GM21619 (cell line): Measurements from ENCODE around the gene STPG3.
A peak's percentile ranks its signal among the peaks of the same experiment; 100 is the strongest.

Source experiments
- ATAC-seq: cut with Tn5 transposase; IDR thresholded peaks from one replicate; pipeline ENCODE4 v1.9.1; 2021; ENCODE audit not compliant: unreplicated experiment

Gene STPG3

DNA sequence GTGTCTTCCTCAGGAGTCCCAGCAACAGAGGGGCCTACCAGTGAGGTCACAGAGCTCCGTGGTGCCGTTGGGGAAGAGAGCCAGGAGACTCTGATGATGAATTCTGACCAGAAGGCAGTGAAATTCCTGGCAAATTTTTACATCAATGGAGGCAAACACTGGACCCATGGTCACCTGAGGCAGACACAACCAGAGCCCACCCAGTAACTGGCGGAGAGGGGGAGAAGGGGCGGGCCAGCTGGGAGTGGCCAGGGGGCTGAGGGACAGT is at the start of gene STPG3:
Gene STPG3, plus strand, starts transcription at position 93 of the 268 bp plus-strand sequence. Its CDS starts 1 bp downstream, at position 94.
- ATAC-seq: no peak

DNA sequence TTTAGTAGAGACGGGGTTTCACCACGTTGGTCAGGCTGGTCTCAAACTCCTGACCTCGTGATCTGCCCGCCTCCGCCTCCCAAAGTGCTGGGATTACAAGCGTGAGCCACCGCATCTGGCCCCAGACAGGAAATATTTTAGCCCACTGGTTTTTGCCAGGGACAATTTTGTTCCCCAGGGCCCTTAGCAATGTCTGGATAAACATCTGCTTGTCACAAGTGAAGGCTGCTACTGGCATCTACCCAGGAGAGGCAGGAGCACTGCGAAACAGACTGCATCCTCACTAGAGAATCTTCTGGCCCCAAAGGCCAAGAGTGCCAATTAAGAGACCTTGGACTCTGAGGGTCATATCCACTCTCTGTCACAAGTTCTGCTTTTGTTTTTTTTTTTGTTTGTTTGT is 48.1 kb upstream of the STPG3 start:
- no peak for ATAC-seq

DNA sequence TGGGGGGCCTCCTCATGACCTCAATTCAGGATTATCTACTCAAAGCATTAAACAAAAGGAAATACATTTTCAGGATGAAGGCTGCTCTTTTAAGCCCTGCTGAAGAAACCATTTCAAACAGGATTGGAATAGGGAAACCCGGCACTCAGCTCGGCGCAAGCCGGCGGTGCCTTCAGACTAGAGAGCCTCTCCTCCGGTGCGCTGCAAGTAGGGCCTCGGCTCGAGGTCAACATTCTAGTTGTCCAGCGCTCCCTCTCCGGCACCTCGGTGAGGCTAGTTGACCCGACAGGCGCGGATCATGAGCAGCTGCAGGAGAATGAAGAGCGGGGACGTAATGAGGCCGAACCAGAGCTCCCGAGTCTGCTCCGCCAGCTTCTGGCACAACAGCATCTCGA is 46.4 kb upstream of the STPG3 start:
- ATAC-seq: no peak

DNA sequence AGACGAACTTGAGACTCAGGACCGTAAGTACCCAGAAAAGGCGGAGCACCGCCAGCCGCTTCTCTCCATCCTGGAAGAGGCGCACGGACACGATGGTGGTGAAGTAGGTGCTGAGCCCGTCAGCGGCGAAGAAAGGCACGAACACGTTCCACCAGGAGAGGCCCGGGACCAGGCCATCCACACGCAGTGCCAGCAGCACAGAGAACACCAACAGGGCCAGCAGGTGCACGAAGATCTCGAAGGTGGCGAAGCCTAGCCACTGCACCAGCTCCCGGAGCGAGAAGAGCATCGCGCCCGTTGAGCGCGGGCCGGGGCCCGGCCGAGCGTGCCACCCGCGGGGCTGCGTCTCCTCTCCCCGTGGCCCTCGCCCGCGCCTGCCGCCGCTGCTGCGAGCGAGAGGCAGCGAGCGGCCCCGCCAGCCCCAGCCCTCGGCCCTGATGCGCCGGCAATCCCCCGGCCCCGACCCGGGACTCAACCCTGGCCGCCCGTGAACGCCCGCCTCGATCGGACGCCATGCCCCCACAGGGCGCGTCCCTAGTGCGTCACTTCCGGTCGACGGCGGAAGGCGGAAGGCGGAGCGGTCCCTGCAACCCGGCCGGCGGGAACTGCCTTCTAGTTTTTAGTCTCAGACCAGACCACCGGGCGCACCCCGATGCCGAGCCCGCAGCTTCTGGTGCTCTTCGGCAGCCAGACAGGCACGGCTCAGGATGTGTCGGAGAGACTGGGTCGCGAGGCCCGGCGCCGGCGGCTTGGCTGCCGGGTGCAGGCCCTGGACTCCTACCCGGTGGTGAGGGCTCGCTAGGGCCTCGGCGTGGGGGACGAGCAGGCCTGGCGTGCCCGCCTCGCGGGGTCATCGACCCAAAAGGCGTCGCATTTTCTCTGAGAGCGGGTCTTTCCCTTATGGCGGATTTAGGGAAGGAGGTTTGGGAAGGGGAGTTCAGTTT is 45.7 kb upstream of the STPG3 start, which contains the start of the genes NDOR1 and TMEM203:
Gene NDOR1, plus strand, starts transcription at position 575 of the 944 bp plus-strand sequence. Its CDS starts 78 bp downstream, at position 653.
Gene TMEM203, minus strand, starts transcription at position 523 of the 944 bp plus-strand sequence. Its CDS starts 234 bp downstream, at position 289.
- ATAC-seq: peak; percentile 49

DNA sequence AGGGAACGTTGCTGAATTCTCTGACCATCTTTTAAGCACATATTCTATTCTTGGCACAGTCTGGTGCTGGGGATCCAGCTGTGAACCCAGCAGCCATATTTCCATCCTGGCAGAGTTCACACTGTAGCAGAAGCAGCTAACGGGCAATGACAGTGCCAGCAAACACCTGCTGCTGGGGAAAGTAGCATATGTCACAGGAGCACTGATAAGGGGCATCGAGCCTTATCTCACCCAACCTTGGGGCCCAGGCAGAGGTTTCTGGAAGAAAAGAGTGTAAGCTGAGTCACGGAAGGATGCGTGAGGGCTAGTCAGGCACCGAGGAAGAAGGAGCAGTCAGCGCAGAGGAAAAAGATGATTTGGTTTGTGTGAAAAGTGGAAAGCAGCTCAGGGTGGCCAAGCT is 44.5 kb upstream of the STPG3 start:
- no peak for ATAC-seq

DNA sequence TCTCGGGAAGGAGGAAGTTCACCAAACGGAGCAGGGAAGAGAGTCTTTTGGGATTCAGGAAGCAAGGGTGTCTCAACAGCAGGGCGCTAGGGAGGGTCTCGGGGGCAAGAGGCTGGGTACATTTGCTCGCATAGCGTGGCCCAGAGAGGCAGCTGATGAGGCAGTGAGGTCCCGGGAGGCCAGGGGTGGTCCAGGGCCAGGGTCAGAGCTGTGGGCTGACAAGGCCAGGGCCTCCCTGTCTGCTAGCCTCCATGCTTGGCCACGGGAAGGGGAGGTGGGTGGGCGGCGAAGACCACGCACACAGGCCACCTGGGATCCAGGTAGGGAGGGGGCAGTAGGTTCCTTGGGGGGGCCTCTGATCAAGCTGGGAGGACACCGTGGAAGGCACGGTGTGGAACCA is 39.6 kb upstream of the STPG3 start:
- no peak for ATAC-seq

DNA sequence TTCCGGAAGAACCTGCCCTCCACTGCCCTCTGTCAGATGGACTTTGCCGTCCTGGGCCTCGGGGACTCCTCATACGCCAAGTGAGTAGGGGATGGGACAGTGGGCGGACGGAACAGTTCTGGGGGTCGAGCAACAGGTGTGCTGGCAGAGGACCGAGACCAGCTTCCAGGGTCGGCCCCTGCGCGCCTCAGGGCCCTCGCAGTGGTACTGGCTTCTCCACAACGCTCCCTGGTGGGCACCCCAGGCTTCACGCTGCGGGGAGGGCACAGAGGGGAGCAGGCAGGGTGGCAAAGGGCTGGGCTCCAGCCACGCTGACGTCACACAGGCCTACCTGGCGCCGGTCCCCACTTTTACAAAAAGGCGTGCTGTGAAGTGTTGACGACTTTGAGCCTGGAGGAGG is 38.6 kb upstream of the STPG3 start:
- no peak for ATAC-seq

DNA sequence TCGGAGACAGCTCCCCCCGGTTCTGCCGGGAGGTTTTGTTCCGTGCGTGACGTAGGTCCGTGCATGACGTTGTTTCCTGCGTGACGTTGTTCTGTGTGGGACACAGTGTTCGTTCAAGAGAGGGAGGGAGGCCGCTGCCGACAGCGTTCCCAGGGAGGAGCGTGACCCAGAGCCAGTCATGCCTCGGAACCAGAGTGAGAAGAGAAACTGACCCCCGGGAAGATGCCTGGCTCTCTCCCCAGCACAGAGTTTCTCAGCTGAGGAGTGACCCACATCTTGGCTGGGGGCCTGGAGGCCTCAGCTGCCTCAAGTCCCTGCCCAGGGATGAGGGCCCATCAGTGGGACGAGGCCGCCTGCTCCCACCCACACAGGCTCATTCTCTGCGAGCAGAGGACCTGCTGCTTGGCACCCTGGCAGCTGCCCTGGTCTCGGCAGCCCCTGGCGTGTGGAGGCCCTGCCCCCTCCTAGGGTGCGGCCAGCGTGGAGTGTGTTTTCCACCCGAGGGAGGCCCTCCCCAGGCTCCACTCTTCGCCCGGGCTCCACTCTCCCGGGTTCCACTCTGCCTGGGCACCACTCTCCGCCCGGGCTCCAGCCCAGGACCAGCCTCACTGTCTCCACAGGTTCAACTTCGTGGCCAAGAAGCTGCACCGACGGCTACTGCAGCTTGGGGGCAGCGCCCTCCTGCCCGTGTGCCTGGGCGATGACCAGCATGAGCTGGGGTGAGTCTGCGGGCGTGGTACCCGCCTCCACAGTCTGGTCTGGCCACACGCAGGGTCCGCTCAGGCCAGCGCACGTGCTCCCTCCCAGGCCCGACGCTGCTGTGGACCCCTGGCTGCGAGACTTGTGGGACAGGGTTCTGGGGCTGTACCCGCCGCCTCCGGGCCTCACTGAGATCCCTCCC is 37.7 kb upstream of the STPG3 start:
- ATAC-seq: no peak

DNA sequence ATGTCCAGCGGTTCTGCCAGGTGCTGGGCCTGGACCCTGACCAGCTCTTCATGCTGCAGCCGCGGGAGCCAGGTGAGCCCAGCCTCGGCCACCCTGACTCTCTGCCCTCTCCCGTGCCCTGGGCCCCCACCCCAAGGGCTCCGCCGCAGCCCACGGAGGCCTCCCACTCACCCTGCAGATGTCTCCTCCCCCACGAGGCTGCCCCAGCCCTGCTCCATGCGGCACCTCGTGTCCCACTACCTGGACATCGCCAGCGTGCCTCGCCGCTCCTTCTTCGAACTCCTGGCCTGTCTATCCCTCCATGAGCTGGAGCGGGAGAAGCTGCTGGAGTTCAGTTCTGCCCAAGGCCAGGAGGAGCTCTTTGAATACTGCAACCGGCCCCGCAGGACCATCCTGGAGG is 36.5 kb upstream of the STPG3 start:
- ATAC-seq: no peak

DNA sequence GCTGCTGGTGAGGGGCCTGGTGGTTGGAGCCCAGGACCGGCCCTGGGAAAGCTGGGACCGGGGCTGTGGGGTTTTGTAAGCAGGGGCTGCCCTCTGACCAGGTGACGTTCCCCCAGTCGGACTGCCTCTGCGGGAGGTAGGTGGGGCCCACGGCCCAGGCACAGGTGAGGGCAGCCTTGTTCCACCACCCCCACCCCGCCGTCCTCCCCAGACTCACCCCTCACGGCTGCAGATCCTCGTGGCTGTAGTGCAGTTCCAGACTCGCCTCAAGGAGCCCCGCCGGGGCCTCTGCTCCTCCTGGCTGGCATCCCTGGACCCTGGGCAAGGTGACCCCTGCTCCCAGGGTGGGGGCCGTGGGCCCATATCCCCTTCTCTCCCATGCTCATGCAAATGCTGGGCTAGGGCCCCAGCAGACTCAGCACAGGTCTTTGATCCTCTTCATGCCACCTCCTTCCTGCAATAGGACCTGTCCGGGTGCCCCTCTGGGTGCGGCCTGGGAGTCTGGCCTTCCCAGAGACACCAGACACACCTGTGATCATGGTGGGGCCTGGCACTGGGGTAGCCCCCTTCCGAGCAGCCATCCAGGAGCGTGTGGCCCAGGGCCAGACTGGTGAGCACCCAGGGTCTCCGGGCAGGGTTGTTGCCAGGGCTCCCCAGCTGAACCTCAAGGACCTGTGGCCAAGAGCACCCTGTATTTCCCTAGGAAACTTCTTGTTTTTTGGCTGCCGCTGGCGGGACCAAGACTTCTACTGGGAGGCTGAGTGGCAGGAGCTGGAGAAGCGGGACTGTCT is 35.7 kb upstream of the STPG3 start:
- ATAC-seq: no peak

DNA sequence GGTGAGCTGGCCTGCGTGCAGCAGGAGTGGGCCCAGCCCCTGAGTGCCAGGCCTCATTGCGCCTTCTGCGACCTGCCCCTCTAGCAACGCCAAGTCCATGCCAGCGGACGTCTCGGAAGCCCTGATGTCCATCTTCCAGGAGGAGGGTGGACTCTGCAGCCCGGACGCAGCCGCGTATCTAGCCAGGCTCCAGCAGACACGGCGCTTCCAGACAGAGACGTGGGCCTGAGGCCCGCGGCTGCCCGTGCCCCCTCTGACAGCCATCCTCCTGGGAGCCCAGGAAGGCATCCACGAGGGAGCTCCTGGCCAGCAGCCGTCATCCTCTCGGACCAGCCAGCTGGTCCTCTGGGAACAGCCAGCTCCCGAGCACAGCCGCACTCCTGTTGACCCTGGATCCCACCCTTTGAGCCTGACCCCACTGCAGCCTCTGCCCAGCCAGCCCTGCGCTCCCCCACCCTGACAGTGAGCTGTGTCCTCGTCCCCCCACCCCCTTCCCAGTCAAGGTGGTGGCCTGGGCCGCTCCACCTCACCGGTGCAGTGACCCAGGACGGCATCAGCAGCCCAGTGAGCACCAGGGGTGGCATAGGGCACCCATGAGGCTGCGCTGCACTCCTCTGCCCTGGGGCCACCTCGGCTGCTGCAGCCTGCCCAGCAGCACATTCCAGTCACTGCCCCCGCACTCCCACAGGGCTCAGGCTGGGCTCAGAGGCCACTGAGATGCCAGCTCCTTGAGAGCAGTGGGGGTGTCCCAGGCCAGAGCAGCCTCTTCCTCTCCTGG is 34.7 kb upstream of the STPG3 start:
- ATAC-seq: no peak

DNA sequence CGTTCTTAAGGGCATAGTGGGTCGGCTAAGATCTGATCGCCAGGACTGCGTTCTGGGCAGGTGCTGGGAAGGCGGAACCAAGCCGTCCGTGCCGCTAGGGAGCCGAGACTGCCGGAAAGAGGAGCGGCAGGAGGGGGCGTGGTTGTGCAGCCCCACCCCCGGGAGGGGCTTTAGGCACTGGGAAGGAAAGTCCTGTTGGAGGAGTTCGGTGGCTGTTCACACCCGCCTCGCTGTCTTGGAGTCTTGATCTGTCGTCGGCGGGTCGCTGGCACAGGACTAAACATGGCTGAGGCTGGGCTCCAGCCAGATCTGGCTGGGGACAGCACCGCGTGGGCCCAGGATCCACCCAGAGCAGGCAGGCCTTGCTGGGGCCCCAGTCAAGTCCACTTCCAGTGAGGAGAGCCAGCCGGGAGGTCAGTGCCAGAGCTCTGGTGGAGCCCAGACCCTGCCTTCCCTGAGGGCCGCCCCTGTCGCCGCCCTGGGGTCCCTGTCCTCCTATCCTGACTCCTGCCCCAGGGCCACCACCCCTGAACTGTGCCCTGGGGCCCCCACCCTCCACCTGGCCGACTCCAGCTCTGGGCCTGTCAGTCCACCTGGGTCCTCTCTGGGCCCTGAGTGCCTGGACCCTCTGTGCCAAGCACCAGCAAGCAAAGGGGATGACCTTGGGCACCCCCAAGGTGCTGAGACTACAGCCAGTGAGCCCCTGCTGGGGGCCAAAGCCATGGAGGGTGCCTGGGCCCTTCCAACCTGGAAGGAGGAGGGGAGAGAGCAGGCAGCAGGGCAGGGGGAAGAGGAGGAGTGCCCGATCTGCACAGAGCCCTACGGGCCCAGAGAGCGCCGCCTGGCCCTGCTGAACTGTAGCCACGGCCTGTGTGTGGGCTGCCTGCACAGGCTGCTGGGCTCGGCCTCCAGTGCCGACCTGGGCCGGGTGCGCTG is 33.5 kb upstream of the STPG3 start:
- no peak for ATAC-seq

DNA sequence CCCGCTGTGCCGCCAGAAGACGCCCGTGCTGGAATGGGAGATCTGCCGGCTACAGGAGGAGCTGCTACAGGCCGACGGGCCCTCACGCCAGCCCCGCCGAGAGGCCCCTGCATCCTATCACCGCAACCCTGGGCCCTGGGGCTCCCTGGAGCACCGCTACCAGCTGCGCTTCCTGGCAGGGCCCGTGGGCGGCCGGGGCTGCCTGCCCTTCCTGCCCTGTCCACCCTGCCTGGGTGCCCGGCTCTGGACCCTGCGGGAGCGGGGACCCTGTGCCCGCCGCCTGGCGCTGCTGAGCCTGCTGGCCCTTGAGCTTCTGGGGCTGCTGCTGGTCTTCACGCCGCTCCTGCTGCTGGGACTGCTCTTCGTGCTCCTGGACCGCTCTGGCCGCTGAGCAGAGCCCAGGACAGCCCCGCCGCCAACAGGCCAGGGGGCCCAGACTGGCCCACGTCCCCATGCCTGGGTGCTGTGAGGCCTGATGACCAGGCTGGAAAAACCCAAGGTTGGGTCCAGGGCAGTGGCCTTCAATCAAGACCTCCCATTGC is 32.8 kb upstream of the STPG3 start:
- ATAC-seq: no peak

DNA sequence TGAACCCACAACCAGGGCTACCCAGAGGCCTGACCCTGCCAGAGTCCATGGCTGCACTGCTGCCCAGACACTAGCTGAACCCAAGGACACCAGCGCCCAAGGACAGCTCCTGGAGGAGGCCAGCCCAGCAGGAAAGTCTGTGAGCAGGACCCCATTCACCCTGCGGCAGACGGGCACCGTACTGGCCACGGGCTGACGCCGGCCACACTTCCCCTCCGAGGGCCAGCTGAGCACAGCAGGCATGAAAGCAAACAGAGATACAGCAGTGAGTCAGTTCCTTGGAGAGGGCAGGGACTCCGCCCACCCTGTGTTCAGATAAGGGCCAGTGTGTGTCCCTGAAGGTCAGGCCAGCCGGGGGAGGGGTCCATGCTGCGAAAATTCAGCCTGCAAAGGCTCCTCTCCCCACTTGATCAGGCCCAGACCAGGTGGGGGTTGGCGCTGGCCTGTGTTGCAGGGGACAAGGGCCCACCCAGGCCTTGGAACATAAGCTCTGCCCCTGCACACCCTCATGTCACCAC is 32.3 kb upstream of the STPG3 start:
- ATAC-seq: no peak

DNA sequence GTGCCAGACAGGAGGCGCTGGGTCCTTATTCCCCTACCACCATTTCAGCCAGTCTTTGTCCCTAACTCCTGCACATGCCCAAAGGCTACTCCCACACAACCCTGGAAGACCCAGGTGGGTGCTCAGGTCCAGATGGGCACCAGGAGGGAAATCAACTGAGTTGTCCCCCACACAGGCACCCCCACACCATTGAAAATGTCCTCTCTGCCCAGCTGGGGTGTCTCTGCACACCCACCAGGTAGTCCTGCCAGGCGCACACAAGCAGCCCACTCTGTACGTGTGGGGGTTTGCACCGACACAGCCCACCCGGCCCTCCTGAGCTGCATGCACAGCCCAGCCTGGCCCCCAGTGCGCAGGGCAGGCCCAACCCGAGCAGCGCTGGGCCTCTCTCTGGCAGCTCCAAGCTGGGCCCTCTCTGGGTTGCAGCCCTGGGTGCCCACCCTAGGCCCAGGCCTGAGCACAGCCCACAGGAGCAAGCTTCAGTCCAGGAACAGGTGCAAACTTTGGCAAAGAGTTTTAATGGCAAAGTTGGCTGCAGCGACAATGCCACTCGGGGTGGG is 31.2 kb upstream of the STPG3 start:
- ATAC-seq: no peak

DNA sequence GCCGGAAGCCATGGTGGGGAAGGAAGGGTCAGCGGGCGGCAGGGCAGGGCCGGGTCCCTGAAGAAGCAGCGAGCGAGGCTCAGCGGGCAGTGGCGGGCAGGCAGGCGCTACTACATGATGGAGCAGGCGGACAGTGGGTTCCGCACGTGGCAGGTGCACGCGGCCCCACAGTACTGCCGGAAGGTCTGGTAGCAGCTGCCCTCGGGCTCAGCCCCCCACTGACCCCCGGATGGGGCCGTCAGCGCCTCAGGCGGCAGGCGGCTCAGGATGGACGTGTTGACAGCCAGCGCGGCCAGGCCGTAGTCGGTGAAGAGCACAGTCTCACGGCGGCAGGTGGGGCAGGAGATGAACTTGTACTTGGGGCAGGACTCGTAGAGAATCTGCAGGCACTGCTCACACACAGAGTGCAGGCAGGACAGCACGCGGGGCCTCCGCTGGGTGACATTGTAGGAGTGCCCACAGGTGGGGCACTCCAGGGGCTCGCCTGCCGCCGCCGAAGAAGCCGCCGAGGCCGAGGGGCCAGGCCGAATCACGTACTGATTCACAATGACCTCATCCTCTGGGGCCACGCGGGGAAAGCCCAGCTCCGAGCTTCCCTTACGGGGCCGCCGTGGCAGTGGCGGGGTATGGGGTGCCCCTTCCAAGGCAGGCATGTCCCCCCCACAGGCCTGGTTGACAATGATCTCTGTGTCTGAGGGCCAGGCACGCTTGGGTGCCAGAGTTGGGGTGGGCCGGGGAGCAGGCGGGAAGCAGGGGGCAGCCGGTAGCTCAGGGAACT is 30.6 kb upstream of the STPG3 start:
- ATAC-seq: no peak

DNA sequence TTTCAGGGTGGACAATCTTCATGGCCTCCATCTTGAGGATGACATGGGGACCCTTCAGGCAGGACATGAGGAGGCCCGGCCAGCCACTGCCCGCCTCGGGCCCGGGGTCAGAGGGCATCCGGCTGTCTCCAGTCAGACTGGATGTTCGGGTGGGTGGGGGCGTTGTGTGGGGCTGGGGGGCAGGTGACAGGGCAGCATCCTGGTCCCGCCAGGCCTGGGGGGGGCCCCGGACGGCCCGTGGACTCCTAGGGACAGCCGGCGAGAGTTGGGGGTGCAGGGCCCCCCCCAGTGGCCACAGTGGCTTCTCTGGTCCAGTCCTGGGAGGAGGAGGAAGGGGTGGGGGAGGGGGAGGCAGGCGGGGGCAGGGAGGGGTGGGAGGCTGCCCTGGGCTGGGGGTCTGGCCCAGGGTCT is 30.0 kb upstream of the STPG3 start:
- no peak for ATAC-seq
